Stimulated activated CD8-positive, alpha-beta memory T cell treated with anti-CD3 and anti-CD28 coated beads, Interleukin-15, amount 100 ng/mL, for 4 hours (primary cell): ENCODE measurements around the gene OGA.

Experiments
- DNase-seq, 2 donors: peaks; one replicate each; pipeline ENCODE4 v3.0.0-alpha.2; 2020; ENCODE audit warnings: low read depth in 2 of 2

Gene OGA

DNA sequence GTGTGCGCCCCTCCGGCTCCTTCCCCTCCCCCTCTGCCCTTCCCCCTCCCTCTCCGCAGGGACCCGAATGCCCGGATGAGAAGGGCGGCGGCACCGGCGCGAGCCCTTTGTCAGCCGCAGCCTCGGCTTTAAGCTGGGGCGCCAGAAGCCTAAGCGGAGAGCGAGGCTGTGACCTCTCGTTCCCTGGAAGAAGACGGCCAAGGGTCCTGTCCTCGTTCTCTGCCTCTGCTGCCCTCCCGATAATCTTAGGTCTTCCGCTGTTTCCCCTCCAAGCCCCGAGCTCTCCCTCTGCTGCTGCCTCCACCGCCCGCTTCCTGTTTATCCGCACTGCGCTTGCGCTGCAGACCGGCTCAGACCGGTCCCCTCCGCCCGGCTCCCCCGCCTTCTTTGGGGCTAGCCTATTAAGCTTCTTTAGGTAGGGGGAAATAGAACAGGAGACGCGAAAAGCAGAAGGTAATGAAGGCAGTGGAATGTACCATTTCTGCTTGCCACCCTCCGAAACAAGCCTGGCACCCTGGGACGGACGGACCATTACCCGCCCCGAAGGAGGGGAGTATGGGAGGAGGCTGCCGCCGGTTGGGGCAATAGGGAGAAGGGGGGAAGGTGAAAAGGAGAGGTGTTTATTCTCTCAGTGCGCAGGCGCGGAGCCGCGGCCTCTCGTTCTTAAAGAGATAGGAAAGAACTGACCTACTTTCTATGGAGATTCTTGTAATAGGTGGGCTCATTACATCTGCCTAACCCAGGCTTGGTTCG lies at the start of gene OGA:
TSS of gene OGA (minus strand) at position 326 of the 753 bp plus-strand sequence. CDS start 422 bp downstream, outside the sequence.
- DNase-seq = peak; percentile 95 to 99

- no peak for DNase-seq
Measured at GRCh38 chr10:101867931-101868330, 49.7 kb upstream of the OGA start.

DNA sequence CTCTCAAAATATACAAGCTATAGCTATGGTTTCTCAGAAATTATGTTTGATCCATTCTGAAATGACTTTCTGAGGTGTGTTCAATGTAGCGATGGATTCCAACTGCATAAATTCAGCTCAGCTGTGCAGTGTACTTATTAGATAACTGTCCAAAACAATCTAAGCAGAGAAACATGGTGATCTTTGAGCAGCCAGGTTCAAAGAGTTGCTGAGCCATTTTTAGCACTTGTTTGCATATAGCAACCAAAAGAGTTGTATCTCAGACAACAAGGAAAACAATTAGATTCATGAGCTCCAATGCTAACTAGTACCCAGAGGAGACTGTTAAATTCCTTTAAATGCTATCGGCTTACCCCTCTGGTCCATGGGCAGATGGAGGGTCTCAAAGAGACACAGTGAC lies 41.3 kb upstream of the OGA start:
- DNase-seq = no peak

GRCh38 chr10:101858723-101859500 lies 40.7 kb upstream of the OGA start:
- DNase-seq = no peak

GRCh38 chr10:101857802-101858476 lies 39.7 kb upstream of the OGA start:
- DNase-seq = no peak

DNA sequence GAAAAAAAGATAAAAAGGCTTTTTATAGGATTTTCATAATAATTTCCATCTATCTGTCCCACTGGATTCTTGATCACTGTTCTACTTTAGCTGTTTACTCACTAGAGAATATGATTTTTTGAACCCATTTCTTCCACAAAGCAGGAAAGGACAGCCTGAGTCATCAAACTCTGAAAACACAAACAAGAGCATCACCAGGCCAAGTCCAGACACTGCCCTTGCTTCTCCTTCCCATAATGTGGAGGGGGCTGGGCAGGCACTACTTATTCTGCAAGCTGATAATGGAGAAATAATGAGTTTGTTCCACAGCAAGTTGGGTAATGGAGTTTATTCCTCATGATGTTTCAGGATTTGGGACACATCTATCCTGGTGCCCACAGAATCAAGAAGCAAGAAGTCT lies 38.4 kb upstream of the OGA start:
- no peak for DNase-seq

- DNase-seq = no peak
Measured at GRCh38 chr10:101851411-101852116, 33.3 kb upstream of the OGA start.

DNA sequence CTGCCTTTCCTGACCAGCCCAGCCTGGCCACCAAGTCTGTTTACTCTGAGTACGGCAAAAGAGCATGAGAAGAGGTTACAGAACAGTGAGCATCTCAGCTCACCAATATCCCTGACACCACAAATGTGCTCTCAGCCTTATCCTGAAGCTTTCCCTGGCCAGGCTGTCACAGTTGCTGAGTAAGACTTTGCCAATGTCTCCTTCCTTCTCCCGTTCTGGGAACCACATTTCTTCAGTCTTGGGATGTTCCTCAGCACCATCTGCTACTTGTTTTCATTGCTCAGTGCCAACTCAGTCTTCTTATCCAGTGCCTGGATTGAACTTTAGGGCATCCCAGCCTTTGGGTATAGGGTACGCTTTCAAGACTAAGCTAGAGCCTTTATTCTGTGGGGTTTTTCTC lies 32.5 kb upstream of the OGA start:
- DNase-seq = no peak

DNA sequence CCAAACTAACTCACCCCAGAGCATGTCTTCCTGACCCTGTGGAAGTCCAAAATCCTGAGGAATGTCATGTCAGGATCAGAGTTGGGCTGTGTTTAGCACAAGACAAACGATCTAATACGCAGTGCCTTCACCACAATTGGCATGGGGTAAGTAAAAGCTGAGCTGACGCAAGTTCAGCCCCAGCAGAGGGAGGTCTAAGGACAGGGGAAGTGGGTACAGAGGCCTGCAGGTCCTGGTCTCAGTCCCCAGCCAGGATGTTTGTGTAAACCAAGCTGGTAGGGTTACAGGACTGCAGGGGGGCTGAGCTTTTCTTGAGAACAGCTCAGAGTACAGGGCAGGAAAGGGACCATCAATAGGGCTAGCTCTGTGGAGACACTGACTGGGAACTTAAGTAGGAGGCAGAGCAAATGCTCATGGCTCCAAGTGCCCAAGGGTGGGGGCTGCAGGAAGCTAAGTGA lies 30.7 kb upstream of the OGA start:
- no peak for DNase-seq

GRCh38 chr10:101848408-101848807 lies 30.2 kb upstream of the OGA start:
- DNase-seq = no peak

DNA sequence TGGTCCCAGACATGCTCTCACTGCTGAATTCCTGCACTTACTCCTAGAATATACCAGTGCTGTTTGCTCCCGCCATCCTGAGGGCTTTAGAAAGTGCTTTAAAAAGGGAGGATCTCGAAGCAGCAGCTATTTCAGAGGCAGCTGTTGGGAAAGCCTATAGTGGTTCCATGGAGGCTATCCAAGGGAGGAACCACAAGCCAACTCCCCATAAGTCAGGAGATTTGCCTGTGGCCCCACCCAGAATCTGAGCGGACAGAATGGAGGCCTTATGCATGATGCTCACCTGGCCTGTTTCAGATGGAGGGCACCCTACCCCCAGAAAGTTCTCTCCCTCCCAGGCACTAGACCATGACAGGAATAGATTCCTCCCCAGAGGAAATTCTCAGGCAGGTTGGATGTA lies 27.6 kb upstream of the OGA start:
- no peak for DNase-seq

- peak; percentile 46 to 61 for DNase-seq
Measured at GRCh38 chr10:101843032-101844021, 25.1 kb upstream of the OGA start, which contains the start of gene KCNIP2. KCNIP2 (minus strand) TSS chr10:101843800; CDS start chr10:101843568, 232 bp downstream.

DNA sequence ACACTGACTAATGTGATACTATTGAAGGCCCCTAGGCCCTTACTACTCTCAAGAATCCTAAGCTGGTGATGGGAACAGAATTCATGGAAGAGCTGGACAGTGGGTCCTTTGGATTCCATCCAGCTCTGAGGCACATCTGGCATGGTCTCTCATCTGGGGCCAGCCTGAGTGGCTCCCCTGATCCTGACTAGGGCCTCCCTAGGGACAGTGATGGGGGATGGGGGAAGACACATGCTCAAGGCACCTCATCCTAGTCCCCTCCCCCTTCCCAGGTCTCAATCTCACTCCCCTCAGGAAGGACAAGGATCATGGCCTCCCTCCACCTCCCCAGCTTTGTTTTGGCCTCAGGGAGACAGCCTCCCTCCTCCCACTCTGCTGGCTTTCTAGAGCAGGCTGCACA lies 23.6 kb upstream of the OGA start:
- no peak for DNase-seq

GRCh38 chr10:101840741-101841453 lies 22.7 kb upstream of the OGA start:
- DNase-seq = no peak

- DNase-seq = no peak
Measured at GRCh38 chr10:101840102-101840684, 21.9 kb upstream of the OGA start.

DNA sequence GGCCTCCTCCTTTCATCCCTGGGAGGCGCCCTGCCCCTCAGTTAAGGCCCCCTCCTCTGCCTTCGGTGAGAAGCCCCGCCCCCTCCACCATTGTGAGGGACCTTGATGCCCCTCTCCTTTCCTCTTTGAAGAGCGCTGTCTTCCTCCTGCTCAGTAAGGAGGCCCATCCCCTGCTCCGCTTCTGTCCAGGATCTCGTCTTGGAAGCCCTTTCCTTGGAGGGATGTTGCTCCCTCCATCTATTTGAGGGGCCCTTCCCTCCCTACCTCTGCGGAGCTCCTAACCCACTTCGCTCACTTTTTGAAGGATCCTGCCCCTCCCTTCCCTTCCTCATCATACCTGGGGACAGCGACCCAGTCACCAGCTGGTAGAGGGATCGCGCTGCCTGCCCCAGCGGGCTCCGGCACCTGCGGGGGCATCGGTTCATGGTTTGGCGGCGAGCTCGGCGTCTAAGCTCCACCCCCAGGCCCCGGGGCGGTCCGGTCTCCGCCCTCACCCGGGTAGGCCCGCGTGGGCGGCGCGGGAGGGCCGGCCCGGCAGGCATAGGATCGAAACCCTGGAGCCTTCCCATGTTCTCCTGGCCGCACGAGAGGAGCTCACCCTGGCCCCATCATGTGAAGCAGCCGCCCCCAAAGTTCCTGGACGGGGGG lies 21.3 kb upstream of the OGA start:
- DNase-seq = peak in 1 of 2 donors; percentile 55

- DNase-seq = no peak
Measured at GRCh38 chr10:101839002-101839401, 20.8 kb upstream of the OGA start.

DNA sequence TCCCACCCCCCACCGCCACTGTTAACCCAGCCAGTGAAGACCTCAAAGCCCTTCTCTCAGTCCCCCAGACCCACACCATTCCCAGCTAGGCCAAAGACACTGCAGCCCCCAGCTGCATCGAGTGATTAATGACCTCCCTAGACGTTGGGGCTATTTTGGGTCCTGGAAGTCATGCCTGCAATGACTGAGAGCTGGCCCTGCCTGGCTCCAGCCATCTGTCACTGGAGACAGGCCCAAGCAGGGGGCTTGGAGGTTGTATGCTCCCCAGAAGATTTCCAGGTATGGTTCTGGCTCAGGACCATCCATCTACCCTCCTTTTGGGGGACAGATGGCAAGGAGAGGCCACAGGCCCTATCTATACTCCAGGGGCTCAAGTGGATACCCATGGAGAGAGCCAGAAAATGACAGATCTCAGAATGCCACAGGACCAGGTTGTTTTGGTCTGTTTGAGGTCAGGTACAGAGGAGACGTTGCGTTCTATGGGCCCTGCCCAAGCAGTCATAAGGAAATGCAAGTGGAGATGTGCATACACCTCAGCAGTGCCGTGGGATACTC lies 20.2 kb upstream of the OGA start:
- DNase-seq = no peak

DNA sequence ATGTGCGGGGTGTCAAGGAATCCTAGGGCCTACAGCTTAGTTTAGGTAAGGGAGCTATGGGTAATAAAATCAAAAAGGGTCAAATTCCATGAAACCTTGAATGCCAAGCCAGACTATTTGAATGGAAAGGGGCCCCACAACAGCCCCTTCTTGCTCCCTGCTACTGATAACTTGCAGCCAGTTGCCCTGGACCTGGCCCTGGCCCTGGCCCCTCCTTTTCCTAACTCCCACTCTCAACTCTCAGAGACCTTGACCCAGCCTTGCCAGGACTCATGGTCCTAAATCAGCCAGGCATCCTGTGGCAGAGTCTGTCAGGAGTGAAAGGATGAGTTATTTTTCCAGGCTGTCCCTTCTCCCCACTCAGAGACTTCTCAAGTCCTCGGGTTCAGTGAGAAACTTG lies 19.5 kb upstream of the OGA start:
- no peak for DNase-seq
